Neural progenitor cell (in vitro differentiated cells): ENCODE data around the gene LZTS2. TPM values are rescaled to one million over a fixed set of nuclear protein-coding genes. Genes with fewer than 3 reads are reported as not detected.

Experiments
- DNase-seq: peaks from one replicate; pipeline ENCODE4 v3.0.0-alpha.2; 2016; ENCODE audit warnings: low spot score
- H2AFZ ChIP-seq: fragments of 200-600 bp; sonication (generic); replicated peaks from 2 replicates; pipeline ENCODE4 v1.6.1; 2016; ENCODE audit warnings: antibody characterized with exemption
- H3F3A ChIP-seq: fragments of 200-600 bp; sonication (generic); 2 replicates; pipeline ENCODE4 v1.6.1; 2016; ENCODE audit warnings: antibody characterized with exemption, low read depth
- H3K27ac ChIP-seq: fragments of 200-600 bp; sonication (generic); 2 replicates; pipeline ENCODE4 v1.5.1; 2016; ENCODE audit warnings: mild to moderate bottlenecking
- H3K27me3 ChIP-seq: fragments of 200-600 bp; sonication (generic); 2 replicates; pipeline ENCODE4 v1.6.1; 2016; ENCODE audit warnings: mild to moderate bottlenecking, moderate library complexity
- H3K36me3 ChIP-seq: fragments of 200-600 bp; sonication (generic); 2 replicates; pipeline ENCODE4 v1.5.1; 2016
- H3K4me1 ChIP-seq: fragments of 200-600 bp; sonication (generic); 2 replicates; pipeline ENCODE4 v1.6.1; 2016; ENCODE audit warnings: mixed run types
- H3K4me2 ChIP-seq: fragments of 200-600 bp; sonication (generic); 2 replicates; pipeline ENCODE4 v1.6.1; 2016
- H3K4me3 ChIP-seq: fragments of 200-600 bp; sonication (generic); 2 replicates; pipeline ENCODE4 v1.5.1; 2016
- H3K79me2 ChIP-seq: fragments of 200-600 bp; sonication (generic); 2 replicates; pipeline ENCODE4 v1.6.1; 2016; ENCODE audit warnings: low read depth
- H3K9ac ChIP-seq: fragments of 200-600 bp; sonication (generic); 2 replicates; pipeline ENCODE4 v1.6.1; 2016
- H3K9me3 ChIP-seq: fragments of 200-600 bp; sonication (generic); 2 replicates; pipeline ENCODE4 v1.5.1; 2016; ENCODE audit warnings: low read depth
- H4K20me1 ChIP-seq: fragments of 200-600 bp; sonication (generic); 2 replicates; pipeline ENCODE4 v1.6.1; 2016; ENCODE audit warnings: low read depth
- H3K27ac Mint-ChIP-seq: 3 replicates; pipeline ENCODE4 v1.8.0; 2021; ENCODE audit warnings: mixed read lengths
- H3K27me3 Mint-ChIP-seq: 2 replicates; pipeline ENCODE4 v1.8.0; 2022; ENCODE audit warnings: low read depth, mild to moderate bottlenecking, inconsistent platforms, moderate library complexity, mixed read lengths; ENCODE audit not compliant: insufficient read depth
- H3K36me3 Mint-ChIP-seq: 3 replicates; pipeline ENCODE4 v1.8.0; 2021; ENCODE audit warnings: mixed read lengths
- H3K4me1 Mint-ChIP-seq: 3 replicates; pipeline ENCODE4 v1.8.0; 2021; ENCODE audit warnings: mixed read lengths
- H3K4me3 Mint-ChIP-seq: 3 replicates; pipeline ENCODE4 v1.8.0; 2021; ENCODE audit warnings: mild to moderate bottlenecking, moderate library complexity, mixed read lengths
- H3K9me3 Mint-ChIP-seq: 3 replicates; pipeline ENCODE4 v1.8.0; 2020; ENCODE audit warnings: mixed read lengths
- EZH2 ChIP-seq: fragments of 200-600 bp; sonication (generic); IDR thresholded peaks from 2 replicates; pipeline ENCODE4 v1.6.1; 2017; ENCODE audit warnings: antibody characterized with exemption, mild to moderate bottlenecking, moderate library complexity
- EZH2phosphoT487 ChIP-seq: fragments of 200-600 bp; sonication (generic); IDR thresholded peaks from 2 replicates; pipeline ENCODE4 v1.6.1; 2017; ENCODE audit warnings: antibody characterized with exemption
- total RNA-seq: library from RNA; depleted of rRNA; stranded (reverse); fragments of >200 nt; gene quantifications from 2 replicates; pipeline ENCODE4 v1.2.3, GENCODE V29; 2015; ENCODE audit warnings: low replicate concordance
- TF ChIP-seq, protein P1 (sequence below): fragments of 200-600 bp; sonication (generic); IDR thresholded peaks from 2 replicates; pipeline ENCODE4 v1.5.1; 2017; ENCODE audit warnings: antibody characterized with exemption, mild to moderate bottlenecking

The LZTS2 gene
- total RNA-seq, 1 donor from 2014 or later = 34.7 TPM

DNA sequence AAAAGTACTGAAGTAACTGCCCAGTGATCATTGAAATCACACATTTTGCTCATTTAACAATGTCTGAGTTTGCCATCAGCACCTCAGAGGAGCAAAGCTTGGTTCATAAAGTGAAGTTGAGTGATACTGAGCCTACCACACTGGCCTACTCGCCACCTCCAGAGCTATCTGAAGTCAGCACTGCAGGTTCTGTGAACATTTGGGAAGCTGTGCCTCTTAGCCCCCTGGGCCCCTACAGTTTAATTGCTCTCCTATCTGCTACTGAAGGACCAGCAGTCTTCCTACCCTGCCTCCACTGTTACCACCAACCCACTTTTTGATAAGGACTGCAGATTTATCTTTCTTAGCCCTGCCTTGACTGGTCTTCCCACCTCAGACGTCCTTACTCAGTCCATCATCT is 32.3 kb upstream of the LZTS2 start:
- H3K27me3 Mint-ChIP-seq = peaks cover 7% of the 10 kb centered on the region
- H3K9me3 Mint-ChIP-seq = no peaks in the 10 kb centered on the region
- no peak for DNase-seq
- H3K36me3 Mint-ChIP-seq = peaks cover 9% of the 10 kb centered on the region
- no peak overlapping the region for H3K4me3 Mint-ChIP-seq
- H3K9ac ChIP-seq = no peak overlapping the region
- H3K27ac ChIP-seq = no peak overlapping the region
- H3K4me3 ChIP-seq = no peak overlapping the region
- peaks cover 26% of the 10 kb centered on the region for H3K4me1 Mint-ChIP-seq
- peaks cover 13% of the 10 kb centered on the region for H3K4me1 ChIP-seq
- no peak overlapping the region for H3K27ac Mint-ChIP-seq
- no peak for TF ChIP-seq EZH2phosphoT487
- no peak for TF ChIP-seq EZH2
- TF ChIP-seq, protein P1, sequence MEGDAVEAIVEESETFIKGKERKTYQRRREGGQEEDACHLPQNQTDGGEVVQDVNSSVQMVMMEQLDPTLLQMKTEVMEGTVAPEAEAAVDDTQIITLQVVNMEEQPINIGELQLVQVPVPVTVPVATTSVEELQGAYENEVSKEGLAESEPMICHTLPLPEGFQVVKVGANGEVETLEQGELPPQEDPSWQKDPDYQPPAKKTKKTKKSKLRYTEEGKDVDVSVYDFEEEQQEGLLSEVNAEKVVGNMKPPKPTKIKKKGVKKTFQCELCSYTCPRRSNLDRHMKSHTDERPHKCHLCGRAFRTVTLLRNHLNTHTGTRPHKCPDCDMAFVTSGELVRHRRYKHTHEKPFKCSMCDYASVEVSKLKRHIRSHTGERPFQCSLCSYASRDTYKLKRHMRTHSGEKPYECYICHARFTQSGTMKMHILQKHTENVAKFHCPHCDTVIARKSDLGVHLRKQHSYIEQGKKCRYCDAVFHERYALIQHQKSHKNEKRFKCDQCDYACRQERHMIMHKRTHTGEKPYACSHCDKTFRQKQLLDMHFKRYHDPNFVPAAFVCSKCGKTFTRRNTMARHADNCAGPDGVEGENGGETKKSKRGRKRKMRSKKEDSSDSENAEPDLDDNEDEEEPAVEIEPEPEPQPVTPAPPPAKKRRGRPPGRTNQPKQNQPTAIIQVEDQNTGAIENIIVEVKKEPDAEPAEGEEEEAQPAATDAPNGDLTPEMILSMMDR = no peak
- peaks cover 2% of the 10 kb centered on the region for H3K36me3 ChIP-seq
- no peak overlapping the region for H2AFZ ChIP-seq
- H4K20me1 ChIP-seq = peaks cover 4% of the 10 kb centered on the region
- no peaks in the 10 kb centered on the region for H3K79me2 ChIP-seq
- H3K9me3 ChIP-seq = no peaks in the 10 kb centered on the region
- H3K4me2 ChIP-seq = no peak overlapping the region
- peaks cover 20% of the 10 kb centered on the region for H3K27me3 ChIP-seq
- peaks cover 38% of the 10 kb centered on the region for H3F3A ChIP-seq

GRCh38 chr10:100968062-100968736 is 31.4 kb upstream of the LZTS2 start:
- Histone ChIP-seq H3K4me3 (peak overlapping the region; percentile 69), H4K20me1 (peaks cover 4% of the 10 kb centered on the region), H3K9me3 (no peaks in the 10 kb centered on the region), H3K9ac (no peak overlapping the region), H3K79me2 (no peaks in the 10 kb centered on the region), H3K27me3 (peaks cover 20% of the 10 kb centered on the region), H3K27ac (no peak overlapping the region), H2AFZ (peak overlapping the region; percentile 91), H3K36me3 (no peaks in the 10 kb centered on the region), H3K4me1 (peaks cover 13% of the 10 kb centered on the region), H3K4me2 (no peak overlapping the region), H3F3A (peaks cover 33% of the 10 kb centered on the region)
- no peak overlapping the region for H3K27ac Mint-ChIP-seq
- H3K4me3 Mint-ChIP-seq = peak overlapping the region; percentile 85
- peaks cover 10% of the 10 kb centered on the region for H3K27me3 Mint-ChIP-seq
- H3K9me3 Mint-ChIP-seq = no peaks in the 10 kb centered on the region
- TF ChIP-seq EZH2phosphoT487 (no peak), EZH2 (no peak)
- TF ChIP-seq, protein P1 = no peak
- peaks cover 31% of the 10 kb centered on the region for H3K4me1 Mint-ChIP-seq
- peaks cover 3% of the 10 kb centered on the region for H3K36me3 Mint-ChIP-seq
- DNase-seq = no peak

GRCh38 chr10:100968863-100969186 is 30.8 kb upstream of the LZTS2 start:
- peaks cover 12% of the 10 kb centered on the region for H3K27me3 Mint-ChIP-seq
- H3K9me3 ChIP-seq = no peaks in the 10 kb centered on the region
- H3K9me3 Mint-ChIP-seq = no peaks in the 10 kb centered on the region
- no peak for TF ChIP-seq EZH2phosphoT487
- TF ChIP-seq, protein P1 = no peak
- peak overlapping the region; percentile 69 for H3K4me3 ChIP-seq
- no peak overlapping the region for H3K9ac ChIP-seq
- no peaks in the 10 kb centered on the region for H3K36me3 ChIP-seq
- DNase-seq = no peak
- H3K4me1 ChIP-seq = peaks cover 13% of the 10 kb centered on the region
- peak overlapping the region; percentile 85 for H3K4me3 Mint-ChIP-seq
- H3K79me2 ChIP-seq = no peaks in the 10 kb centered on the region
- H3K27ac ChIP-seq = no peak overlapping the region
- H3K27me3 ChIP-seq = peaks cover 20% of the 10 kb centered on the region
- H3K4me1 Mint-ChIP-seq = peaks cover 31% of the 10 kb centered on the region
- H3K36me3 Mint-ChIP-seq = peaks cover 3% of the 10 kb centered on the region
- H3K4me2 ChIP-seq = peak overlapping the region; percentile 93
- H3F3A ChIP-seq = peaks cover 33% of the 10 kb centered on the region
- no peak overlapping the region for H3K27ac Mint-ChIP-seq
- H4K20me1 ChIP-seq = peaks cover 4% of the 10 kb centered on the region
- peak overlapping the region; percentile 91 for H2AFZ ChIP-seq
